Activated naive CD8-positive, alpha-beta T cell (primary cell): ENCODE measurements around the gene TSHZ3.
A peak's percentile ranks its signal among the peaks of the same experiment; 100 is the strongest.

ENCODE experiments used
- H3K27ac Mint-ChIP-seq: one replicate; pipeline ENCODE4 v1.8.0; 2021; ENCODE audit warnings: mixed read lengths
- H3K27me3 Mint-ChIP-seq: one replicate; pipeline ENCODE4 v1.8.0; 2021; ENCODE audit warnings: mixed read lengths
- H3K36me3 Mint-ChIP-seq: one replicate; pipeline ENCODE4 v1.8.0; 2021; ENCODE audit warnings: mixed read lengths
- H3K4me1 Mint-ChIP-seq: one replicate; pipeline ENCODE4 v1.8.0; 2021; ENCODE audit warnings: low read depth, mixed read lengths
- H3K4me3 Mint-ChIP-seq: one replicate; pipeline ENCODE4 v1.8.0; 2021; ENCODE audit warnings: mild to moderate bottlenecking, mixed read lengths
- H3K9me3 Mint-ChIP-seq: one replicate; pipeline ENCODE4 v1.8.0; 2021; ENCODE audit warnings: low read depth, mixed read lengths

The TSHZ3 gene

GRCh38 chr19:31264041-31264778, 85.0 kb downstream of the TSHZ3 start:
- no peak overlapping the region for H3K4me3 Mint-ChIP-seq

GRCh38 chr19:31263328-31263727, 85.9 kb downstream of the TSHZ3 start:
- Mint-ChIP-seq H3K27ac (no peak overlapping the region), H3K4me1 (no peaks in the 10 kb centered on the region), H3K4me3 (no peak overlapping the region), H3K36me3 (no peaks in the 10 kb centered on the region), H3K9me3 (no peaks in the 10 kb centered on the region), H3K27me3 (peaks cover 14% of the 10 kb centered on the region)

More at GRCh38 chr19:31264041-31264778, 85.0 kb downstream of the TSHZ3 start:
- Mint-ChIP-seq H3K27me3 (peaks cover 12% of the 10 kb centered on the region), H3K27ac (peak overlapping the region; percentile 43), H3K9me3 (no peaks in the 10 kb centered on the region), H3K4me1 (no peaks in the 10 kb centered on the region), H3K36me3 (no peaks in the 10 kb centered on the region)

GRCh38 chr19:31262725-31263191, 86.5 kb downstream of the TSHZ3 start:
- no peaks in the 10 kb centered on the region for H3K9me3 Mint-ChIP-seq
- no peaks in the 10 kb centered on the region for H3K36me3 Mint-ChIP-seq
- H3K27ac Mint-ChIP-seq: no peak overlapping the region
- H3K4me1 Mint-ChIP-seq: no peaks in the 10 kb centered on the region
- H3K4me3 Mint-ChIP-seq: no peak overlapping the region
- peaks cover 15% of the 10 kb centered on the region for H3K27me3 Mint-ChIP-seq

- H3K4me3 Mint-ChIP-seq: no peak overlapping the region
These were observed 87.5 kb downstream of the TSHZ3 start for GRCh38 chr19:31261603-31262212.

GRCh38 chr19:31261019-31261602, 88.1 kb downstream of the TSHZ3 start:
- no peak overlapping the region for H3K27ac Mint-ChIP-seq
- peaks cover 16% of the 10 kb centered on the region for H3K27me3 Mint-ChIP-seq
- H3K36me3 Mint-ChIP-seq: no peaks in the 10 kb centered on the region
- no peak overlapping the region for H3K4me3 Mint-ChIP-seq
- no peaks in the 10 kb centered on the region for H3K4me1 Mint-ChIP-seq
- H3K9me3 Mint-ChIP-seq: no peaks in the 10 kb centered on the region

More at GRCh38 chr19:31261603-31262212, 87.5 kb downstream of the TSHZ3 start:
- Mint-ChIP-seq H3K27me3 (peaks cover 15% of the 10 kb centered on the region), H3K9me3 (no peaks in the 10 kb centered on the region), H3K27ac (no peak overlapping the region), H3K4me1 (no peaks in the 10 kb centered on the region), H3K36me3 (no peaks in the 10 kb centered on the region)

GRCh38 chr19:31260171-31260933, 88.9 kb downstream of the TSHZ3 start:
- no peaks in the 10 kb centered on the region for H3K36me3 Mint-ChIP-seq
- no peaks in the 10 kb centered on the region for H3K4me1 Mint-ChIP-seq
- H3K9me3 Mint-ChIP-seq: no peaks in the 10 kb centered on the region
- H3K27me3 Mint-ChIP-seq: peaks cover 16% of the 10 kb centered on the region
- H3K27ac Mint-ChIP-seq: no peak overlapping the region
- H3K4me3 Mint-ChIP-seq: no peak overlapping the region

- H3K36me3 Mint-ChIP-seq: no peaks in the 10 kb centered on the region
- no peak overlapping the region for H3K4me3 Mint-ChIP-seq
- peaks cover 16% of the 10 kb centered on the region for H3K27me3 Mint-ChIP-seq
- no peaks in the 10 kb centered on the region for H3K9me3 Mint-ChIP-seq
- no peaks in the 10 kb centered on the region for H3K4me1 Mint-ChIP-seq
- H3K27ac Mint-ChIP-seq: no peak overlapping the region
These were observed 90.8 kb downstream of the TSHZ3 start for GRCh38 chr19:31258211-31259052.

- H3K27me3 Mint-ChIP-seq: peaks cover 13% of the 10 kb centered on the region
- no peaks in the 10 kb centered on the region for H3K4me1 Mint-ChIP-seq
- no peak overlapping the region for H3K4me3 Mint-ChIP-seq
- H3K9me3 Mint-ChIP-seq: no peaks in the 10 kb centered on the region
- no peak overlapping the region for H3K27ac Mint-ChIP-seq
- no peaks in the 10 kb centered on the region for H3K36me3 Mint-ChIP-seq
These were observed 91.7 kb downstream of the TSHZ3 start for GRCh38 chr19:31257426-31258130.

- Mint-ChIP-seq H3K4me1 (no peaks in the 10 kb centered on the region), H3K4me3 (no peak overlapping the region), H3K27me3 (peaks cover 15% of the 10 kb centered on the region), H3K9me3 (no peaks in the 10 kb centered on the region), H3K27ac (no peak overlapping the region), H3K36me3 (no peaks in the 10 kb centered on the region)
These were observed 92.2 kb downstream of the TSHZ3 start for GRCh38 chr19:31257025-31257424.

- Mint-ChIP-seq H3K9me3 (no peaks in the 10 kb centered on the region), H3K36me3 (no peaks in the 10 kb centered on the region), H3K4me3 (no peak overlapping the region), H3K4me1 (no peaks in the 10 kb centered on the region), H3K27me3 (peaks cover 15% of the 10 kb centered on the region), H3K27ac (no peak overlapping the region)
These were observed 92.7 kb downstream of the TSHZ3 start for GRCh38 chr19:31256593-31256960.

GRCh38 chr19:31255831-31256592, 93.2 kb downstream of the TSHZ3 start:
- no peaks in the 10 kb centered on the region for H3K9me3 Mint-ChIP-seq
- H3K27me3 Mint-ChIP-seq: peaks cover 15% of the 10 kb centered on the region
- H3K27ac Mint-ChIP-seq: no peak overlapping the region
- H3K36me3 Mint-ChIP-seq: no peaks in the 10 kb centered on the region
- no peaks in the 10 kb centered on the region for H3K4me1 Mint-ChIP-seq
- H3K4me3 Mint-ChIP-seq: no peak overlapping the region

- no peaks in the 10 kb centered on the region for H3K9me3 Mint-ChIP-seq
- H3K4me1 Mint-ChIP-seq: no peaks in the 10 kb centered on the region
- no peaks in the 10 kb centered on the region for H3K36me3 Mint-ChIP-seq
- H3K27me3 Mint-ChIP-seq: peaks cover 13% of the 10 kb centered on the region
- H3K27ac Mint-ChIP-seq: no peak overlapping the region
- no peak overlapping the region for H3K4me3 Mint-ChIP-seq
These were observed 93.9 kb downstream of the TSHZ3 start for GRCh38 chr19:31255174-31255799.

GRCh38 chr19:31254611-31255010, 94.6 kb downstream of the TSHZ3 start:
- Mint-ChIP-seq H3K9me3 (no peaks in the 10 kb centered on the region), H3K27me3 (peaks cover 7% of the 10 kb centered on the region), H3K4me1 (no peaks in the 10 kb centered on the region), H3K36me3 (no peaks in the 10 kb centered on the region), H3K4me3 (no peak overlapping the region), H3K27ac (no peak overlapping the region)
